ENCODE data around the gene SLC2A11. TPM values are rescaled to one million over a fixed set of nuclear protein-coding genes. Genes with fewer than 3 reads are reported as not detected.

Gene SLC2A11
- total and polyA plus RNA-seq, 2 donors from 2014 or later = 23.7 to 28.9 TPM

GRCh38 chr22:23896166-23896522 is 38.5 kb downstream of the SLC2A11 start:
- FAIRE-seq (no peak), DNase-seq (no peak)
- TF ChIP-seq CTCF (IDR thresholded peaks at IDR 0.05; ENCODE audit: borderline replicate concordance, extremely low read depth, insufficient read depth) = no peak
- intact Hi-C loops (cut with DNase I) = no loop called here
- Histone ChIP-seq H3K27me3 (ENCODE audit: control insufficient read depth, insufficient read depth, low read length) (no peaks in the 10 kb centered on the region), H3K9ac (ENCODE audit: low read length in 3 of 3) (peak overlapping the region in 1 of 3 donors; percentile 79), H3K4me3 (ENCODE audit: low read length in 3 of 3) (peak overlapping the region in 1 of 3 donors; percentile 73), H3K36me3 (ENCODE audit: control insufficient read depth in 2 of 3, insufficient read depth in 3 of 3, low read length in 3 of 3) (peaks cover 0 to 14% (median 3%) of the 10 kb centered on the region in 3 donors), H3K9me3 (ENCODE audit: control insufficient read depth in 2 of 3, insufficient read depth in 1 of 3, low read length in 3 of 3) (no peaks in the 10 kb centered on the region), H3K27ac (ENCODE audit: low read depth in 2 of 2, low read length in 2 of 2) (peak overlapping the region in 1 of 2 donors; percentile 99), H3K4me1 (ENCODE audit: control insufficient read depth in 2 of 3, insufficient read depth in 2 of 3, low read depth in 1 of 3, low read length in 3 of 3) (peaks cover 0 to 39% (median 25%) of the 10 kb centered on the region in 3 donors)

DNA sequence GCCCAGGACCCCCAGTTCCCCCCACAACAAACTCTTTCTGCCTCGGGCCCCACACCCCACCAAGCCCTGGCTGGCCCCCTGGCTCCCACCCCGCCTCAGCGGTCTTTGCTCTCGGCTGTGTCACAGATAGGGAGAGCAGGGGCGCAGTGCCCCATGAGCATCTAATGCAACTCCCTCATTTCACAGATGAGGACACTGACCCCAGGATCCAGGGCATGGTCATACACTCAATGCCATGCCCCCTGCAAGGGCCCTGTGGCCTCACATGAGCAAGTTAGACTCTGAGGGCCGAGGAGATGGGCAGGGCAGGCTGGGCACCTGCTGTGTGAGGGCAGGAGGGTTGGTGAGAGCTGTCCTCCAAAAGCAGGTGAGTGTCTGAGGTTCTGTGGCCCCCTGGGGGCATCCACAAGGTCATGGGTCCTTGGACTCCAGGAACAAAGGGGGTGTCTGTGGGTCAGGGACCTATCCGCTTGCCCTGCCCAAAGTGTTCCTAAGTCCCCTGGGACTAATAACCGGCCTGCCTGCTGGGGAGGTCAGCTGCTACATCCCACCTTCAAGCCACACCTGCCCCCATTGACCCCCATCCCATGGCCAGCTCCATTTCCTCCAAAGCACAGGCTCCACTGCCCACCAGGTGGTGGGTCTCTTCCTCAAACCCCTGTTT is 39.0 kb downstream of the SLC2A11 start:
- peaks cover 0 to 39% (median 29%) of the 10 kb centered on the region in 3 donors for H3K4me1 ChIP-seq (ENCODE audit: control insufficient read depth in 2 of 3, insufficient read depth in 2 of 3, low read depth in 1 of 3, low read length in 3 of 3)
- no peaks in the 10 kb centered on the region for H3K27me3 ChIP-seq (ENCODE audit: control insufficient read depth, insufficient read depth, low read length)
- no peaks in the 10 kb centered on the region for H3K9me3 ChIP-seq (ENCODE audit: control insufficient read depth in 2 of 3, insufficient read depth in 1 of 3, low read length in 3 of 3)
- no peak overlapping the region for H3K4me3 ChIP-seq (ENCODE audit: low read length in 3 of 3)
- FAIRE-seq (no peak), DNase-seq (peak in 2 of 5 donors; percentile 57 to 63)
- peaks cover 0 to 14% (median 3%) of the 10 kb centered on the region in 3 donors for H3K36me3 ChIP-seq (ENCODE audit: control insufficient read depth in 2 of 3, insufficient read depth in 3 of 3, low read length in 3 of 3)
- intact Hi-C loops (cut with DNase I) = no loop called here
- TF ChIP-seq CTCF (IDR thresholded peaks at IDR 0.05; ENCODE audit: borderline replicate concordance, extremely low read depth, insufficient read depth) = no peak
- no peak overlapping the region for H3K9ac ChIP-seq (ENCODE audit: low read length in 3 of 3)
- H3K27ac ChIP-seq (ENCODE audit: low read depth in 2 of 2, low read length in 2 of 2) = no peak overlapping the region

DNA sequence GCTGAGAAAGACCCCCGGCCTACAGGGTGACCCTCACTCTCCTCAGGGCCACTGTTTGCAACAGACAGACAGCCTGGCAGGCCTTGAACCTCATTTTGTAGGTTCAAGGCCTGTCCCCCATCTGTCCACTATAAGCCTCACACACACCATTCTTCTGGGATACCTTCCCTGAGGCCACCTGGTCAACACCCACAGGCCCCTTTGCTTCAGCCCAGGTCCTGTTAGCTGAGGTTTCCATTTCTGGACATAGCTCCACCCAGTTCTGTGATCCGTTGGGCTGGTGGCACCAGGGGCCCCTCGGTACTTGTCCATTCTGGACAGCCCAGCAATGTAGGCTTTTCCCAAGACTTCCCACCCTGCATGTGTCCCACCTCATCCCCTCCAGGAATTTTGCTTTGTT is 39.6 kb downstream of the SLC2A11 start:
- DNase-seq = no peak
- peaks cover 0 to 14% (median 3%) of the 10 kb centered on the region in 3 donors for H3K36me3 ChIP-seq (ENCODE audit: control insufficient read depth in 2 of 3, insufficient read depth in 3 of 3, low read length in 3 of 3)
- no peak overlapping the region for H3K27ac ChIP-seq (ENCODE audit: low read depth in 2 of 2, low read length in 2 of 2)
- no peak overlapping the region for H3K9ac ChIP-seq (ENCODE audit: low read length in 3 of 3)
- TF ChIP-seq CTCF (IDR thresholded peaks at IDR 0.05; ENCODE audit: borderline replicate concordance, extremely low read depth, insufficient read depth) = no peak
- H3K27me3 ChIP-seq (ENCODE audit: control insufficient read depth, insufficient read depth, low read length) = no peaks in the 10 kb centered on the region
- no peaks in the 10 kb centered on the region for H3K9me3 ChIP-seq (ENCODE audit: control insufficient read depth in 2 of 3, insufficient read depth in 1 of 3, low read length in 3 of 3)
- no peak for FAIRE-seq
- peaks cover 0 to 39% (median 30%) of the 10 kb centered on the region in 3 donors for H3K4me1 ChIP-seq (ENCODE audit: control insufficient read depth in 2 of 3, insufficient read depth in 2 of 3, low read depth in 1 of 3, low read length in 3 of 3)
- intact Hi-C loops (cut with DNase I) = no loop called here
- H3K4me3 ChIP-seq (ENCODE audit: low read length in 3 of 3) = no peak overlapping the region
